ENCODE data around the gene ADGRG1. TPM values are rescaled to one million over a fixed set of nuclear protein-coding genes. Genes with fewer than 3 reads are reported as not detected.

The ADGRG1 gene
- total RNA-seq, 1 donor from 2014 or later: 67.1 TPM

- Mint-ChIP-seq H3K4me1 (peaks cover 26% of the 10 kb centered on the region), H3K27me3 (ENCODE audit: low read depth) (no peaks in the 10 kb centered on the region), H3K36me3 (no peaks in the 10 kb centered on the region), H3K27ac (no peak overlapping the region), H3K4me3 (no peak overlapping the region), H3K9me3 (no peaks in the 10 kb centered on the region)
- no peak for TF ChIP-seq CTCF (IDR thresholded peaks at IDR 0.05; ENCODE audit: unreplicated experiment)
- DNase-seq (ENCODE audit: low spot score in 2 of 2, unreplicated experiment in 2 of 2): no peak
Observed at GRCh38 chr16:57640612-57641011, 12.2 kb downstream of the ADGRG1 start.

GRCh38 chr16:57642160-57643135, 14.0 kb downstream of the ADGRG1 start:
- H3K4me1 Mint-ChIP-seq: peaks cover 29% of the 10 kb centered on the region
- no peak for TF ChIP-seq CTCF (IDR thresholded peaks at IDR 0.05; ENCODE audit: unreplicated experiment)
- H3K36me3 Mint-ChIP-seq: no peaks in the 10 kb centered on the region
- H3K4me3 Mint-ChIP-seq: no peak overlapping the region
- H3K9me3 Mint-ChIP-seq: no peaks in the 10 kb centered on the region
- DNase-seq (ENCODE audit: low spot score in 2 of 2, unreplicated experiment in 2 of 2): no peak
- no peak overlapping the region for H3K27ac Mint-ChIP-seq
- H3K27me3 Mint-ChIP-seq (ENCODE audit: low read depth): no peaks in the 10 kb centered on the region

- Mint-ChIP-seq H3K4me1 (peaks cover 24% of the 10 kb centered on the region), H3K4me3 (no peak overlapping the region), H3K9me3 (no peaks in the 10 kb centered on the region), H3K27me3 (ENCODE audit: low read depth) (no peaks in the 10 kb centered on the region), H3K27ac (peak overlapping the region; percentile 19), H3K36me3 (no peaks in the 10 kb centered on the region)
- no peak for TF ChIP-seq CTCF (IDR thresholded peaks at IDR 0.05; ENCODE audit: unreplicated experiment)
- no peak for DNase-seq (ENCODE audit: low spot score in 2 of 2, unreplicated experiment in 2 of 2)
Observed at GRCh38 chr16:57643147-57643874, 14.9 kb downstream of the ADGRG1 start.

- DNase-seq (ENCODE audit: low spot score in 2 of 2, unreplicated experiment in 2 of 2): no peak
- no peak overlapping the region for H3K27ac Mint-ChIP-seq
- no peaks in the 10 kb centered on the region for H3K9me3 Mint-ChIP-seq
- H3K4me3 Mint-ChIP-seq: no peak overlapping the region
- peaks cover 24% of the 10 kb centered on the region for H3K4me1 Mint-ChIP-seq
- H3K27me3 Mint-ChIP-seq (ENCODE audit: low read depth): no peaks in the 10 kb centered on the region
- no peaks in the 10 kb centered on the region for H3K36me3 Mint-ChIP-seq
- TF ChIP-seq CTCF (IDR thresholded peaks at IDR 0.05; ENCODE audit: unreplicated experiment): no peak
Observed at GRCh38 chr16:57643910-57644309, 15.5 kb downstream of the ADGRG1 start.

- Mint-ChIP-seq H3K4me3 (no peak overlapping the region), H3K27ac (no peak overlapping the region), H3K36me3 (no peaks in the 10 kb centered on the region), H3K4me1 (peaks cover 19% of the 10 kb centered on the region), H3K27me3 (ENCODE audit: low read depth) (no peaks in the 10 kb centered on the region), H3K9me3 (no peaks in the 10 kb centered on the region)
- no peak for DNase-seq (ENCODE audit: low spot score in 2 of 2, unreplicated experiment in 2 of 2)
- no peak for TF ChIP-seq CTCF (IDR thresholded peaks at IDR 0.05; ENCODE audit: unreplicated experiment)
Observed at GRCh38 chr16:57644383-57645014, 16.1 kb downstream of the ADGRG1 start.
